ENCODE data around the gene TMEM109.
"Not testable (repeated sequence)": the region's sequence is repeated elsewhere in the genome, so short reads cannot be mapped to it uniquely, and the experiment has no call there.

The TMEM109 gene

GRCh38 chr11:60878245-60879101, 35.5 kb upstream of the TMEM109 start:
- DNase-seq, result no peak

- no peak for DNase-seq
Observed at GRCh38 chr11:60879104-60879503, 34.9 kb upstream of the TMEM109 start.

- DNase-seq, result no peak
Observed at GRCh38 chr11:60879971-60880588, 33.9 kb upstream of the TMEM109 start.

GRCh38 chr11:60880643-60881282, 33.2 kb upstream of the TMEM109 start:
- no peak for DNase-seq

- peak in 1 of 2 experiments; percentile 32 for DNase-seq
Observed at GRCh38 chr11:60887556-60887955, 26.4 kb upstream of the TMEM109 start.

- DNase-seq, result no peak
Observed at GRCh38 chr11:60889869-60890311, 24.1 kb upstream of the TMEM109 start.

- peak in 1 of 2 experiments; percentile 1 for DNase-seq
Observed at GRCh38 chr11:60890696-60891095, 23.3 kb upstream of the TMEM109 start.

GRCh38 chr11:60891103-60891741, 22.7 kb upstream of the TMEM109 start:
- peak in 1 of 2 experiments; percentile 1 for DNase-seq

GRCh38 chr11:60895687-60896086, 18.3 kb upstream of the TMEM109 start:
- no peak for DNase-seq

GRCh38 chr11:60897496-60897895, 16.5 kb upstream of the TMEM109 start:
- DNase-seq, result no peak

GRCh38 chr11:60899046-60899936, 14.7 kb upstream of the TMEM109 start:
- no peak for DNase-seq

GRCh38 chr11:60899977-60900376, 14.0 kb upstream of the TMEM109 start:
- DNase-seq, result no peak

- DNase-seq, result no peak
Observed at GRCh38 chr11:60900673-60901404, 13.1 kb upstream of the TMEM109 start.

- no peak for DNase-seq
Observed at GRCh38 chr11:60902625-60903024, 11.3 kb upstream of the TMEM109 start.

GRCh38 chr11:60905047-60905446, 8.9 kb upstream of the TMEM109 start:
- DNase-seq, result no peak

GRCh38 chr11:60905551-60906113, 8.3 kb upstream of the TMEM109 start:
- peak in 1 of 2 experiments; percentile 17 for DNase-seq

- DNase-seq, result peak; percentile 99
Observed at GRCh38 chr11:60906132-60906972, 7.6 kb upstream of the TMEM109 start, which contains the start of gene PRPF19. PRPF19 (minus strand) TSS chr11:60906585; CDS start chr11:60906382, 203 bp downstream.

GRCh38 chr11:60908803-60909202, 5.2 kb upstream of the TMEM109 start:
- DNase-seq, result no peak

- not testable (repeated sequence) for DNase-seq
Observed at GRCh38 chr11:60909680-60910280, 4.2 kb upstream of the TMEM109 start.
